Adipocyte (in vitro differentiated cells): ENCODE data around the gene RUVBL2.

Experiments
- DNase-seq: peaks from one replicate; pipeline ENCODE4 v3.0.0-alpha.2; 2015; ENCODE audit warnings: low read depth
- H3K27me3 ChIP-seq: replicated peaks from 2 replicates; pipeline ENCODE4 v1.7.0; 2013; ENCODE audit warnings: mild to moderate bottlenecking, low read length, moderate library complexity; ENCODE audit not compliant: control insufficient read depth, insufficient read depth
- H3K36me3 ChIP-seq: 2 replicates; pipeline ENCODE4 v1.7.0; 2013; ENCODE audit warnings: low read length, mild to moderate bottlenecking, moderate library complexity; ENCODE audit not compliant: control insufficient read depth, insufficient read depth, severe bottlenecking
- H3K4me1 ChIP-seq: 2 replicates; pipeline ENCODE4 v1.7.0; 2013; ENCODE audit warnings: mild to moderate bottlenecking, low read length, moderate library complexity; ENCODE audit not compliant: control insufficient read depth, insufficient read depth
- H3K4me3 ChIP-seq: 2 replicates; pipeline ENCODE4 v1.7.0; 2013; ENCODE audit warnings: mild to moderate bottlenecking, low read length, moderate library complexity
- H3K9ac ChIP-seq: 2 replicates; pipeline ENCODE4 v1.7.0; 2013; ENCODE audit warnings: mild to moderate bottlenecking, low read length, moderate library complexity
- H3K9me3 ChIP-seq: 2 replicates; pipeline ENCODE4 v1.7.0; 2013; ENCODE audit warnings: mild to moderate bottlenecking, low read length, moderate library complexity; ENCODE audit not compliant: control insufficient read depth

The RUVBL2 gene

GRCh38 chr19:48993175-48994034, at the start of gene RUVBL2, which contains the start of gene GYS1:
Gene RUVBL2 (plus strand): TSS chr19:48993887. CDS start chr19:48993912, 25 bp downstream.
Gene GYS1 (minus strand): TSS chr19:48993309. CDS start chr19:48993112, 197 bp downstream.
- Histone ChIP-seq H3K4me1 (peaks cover 34% of the 10 kb centered on the region), H3K9ac (peak within 1 kb of the TSS; percentile 100), H3K27me3 (no peaks in the 10 kb centered on the region), H3K36me3 (peaks cover 6% of the 10 kb centered on the region), H3K4me3 (peak within 1 kb of the TSS; percentile 99), H3K9me3 (no peaks in the 10 kb centered on the region)
- DNase-seq = peak; percentile 100

DNA sequence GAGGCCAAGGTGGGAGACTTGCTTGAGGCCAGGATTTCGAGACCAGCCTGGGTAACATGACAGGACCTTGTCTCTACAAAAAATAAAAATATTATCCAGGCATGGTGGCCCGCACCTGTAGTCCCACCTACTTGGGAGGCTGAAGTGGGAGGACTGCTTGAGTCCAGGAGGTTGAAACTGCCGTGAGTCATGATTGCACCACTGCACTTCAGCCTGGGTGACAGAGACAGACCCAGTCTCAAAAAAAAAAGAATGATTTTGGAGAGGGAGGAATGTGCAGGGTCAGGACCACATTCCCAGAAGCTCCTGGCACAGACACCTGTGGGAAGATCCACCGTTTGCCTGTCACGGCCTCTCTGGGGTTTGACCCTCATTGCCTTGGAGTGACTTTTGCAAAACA, 48.3 kb upstream of the RUVBL2 start:
- H3K4me1 ChIP-seq = no peaks in the 10 kb centered on the region
- no peaks in the 10 kb centered on the region for H3K36me3 ChIP-seq
- peaks cover 9% of the 10 kb centered on the region for H3K9me3 ChIP-seq
- no peak for DNase-seq
- H3K27me3 ChIP-seq = no peaks in the 10 kb centered on the region
- no peak overlapping the region for H3K4me3 ChIP-seq
- H3K9ac ChIP-seq = no peak overlapping the region

DNA sequence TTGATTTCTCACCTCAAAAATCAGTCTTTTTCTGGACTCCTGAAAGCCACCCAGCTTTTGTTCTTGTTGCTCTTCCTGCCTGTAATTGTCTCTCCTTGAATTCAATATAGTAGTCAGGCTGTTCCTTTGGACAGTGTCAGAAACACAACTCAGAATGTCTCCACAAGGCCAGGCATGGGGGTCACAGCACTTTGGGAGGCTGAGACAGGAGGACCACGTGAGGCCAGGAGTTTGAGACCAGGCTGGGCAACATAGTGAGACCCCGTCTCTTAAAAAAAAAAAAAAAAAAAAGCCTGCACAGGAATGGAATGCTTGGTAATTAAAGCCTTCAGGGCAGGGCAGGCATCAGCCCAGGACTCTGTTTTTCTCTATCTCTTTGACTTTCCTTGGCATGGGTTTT, 47.9 kb upstream of the RUVBL2 start:
- Histone ChIP-seq H3K9me3 (peaks cover 7% of the 10 kb centered on the region), H3K36me3 (no peaks in the 10 kb centered on the region), H3K4me1 (no peaks in the 10 kb centered on the region), H3K27me3 (no peaks in the 10 kb centered on the region), H3K9ac (no peak overlapping the region), H3K4me3 (no peak overlapping the region)
- DNase-seq = no peak

GRCh38 chr19:48946463-48947257, 47.0 kb upstream of the RUVBL2 start:
- no peaks in the 10 kb centered on the region for H3K36me3 ChIP-seq
- no peaks in the 10 kb centered on the region for H3K27me3 ChIP-seq
- H3K4me3 ChIP-seq = no peak overlapping the region
- no peaks in the 10 kb centered on the region for H3K4me1 ChIP-seq
- DNase-seq = no peak
- peaks cover 3% of the 10 kb centered on the region for H3K9me3 ChIP-seq
- no peak overlapping the region for H3K9ac ChIP-seq

- H3K4me3 ChIP-seq = no peak overlapping the region
- no peaks in the 10 kb centered on the region for H3K4me1 ChIP-seq
- H3K36me3 ChIP-seq = no peaks in the 10 kb centered on the region
- no peak overlapping the region for H3K9ac ChIP-seq
- H3K9me3 ChIP-seq = peaks cover 3% of the 10 kb centered on the region
- DNase-seq = no peak
- no peaks in the 10 kb centered on the region for H3K27me3 ChIP-seq
These were observed 46.5 kb upstream of the RUVBL2 start for GRCh38 chr19:48947258-48947542.

- no peak for DNase-seq
- Histone ChIP-seq H3K36me3 (no peaks in the 10 kb centered on the region), H3K9ac (no peak overlapping the region), H3K9me3 (peaks cover 3% of the 10 kb centered on the region), H3K4me1 (peaks cover 4% of the 10 kb centered on the region), H3K27me3 (no peaks in the 10 kb centered on the region), H3K4me3 (no peak overlapping the region)
These were observed 43.5 kb upstream of the RUVBL2 start for GRCh38 chr19:48950159-48950558.

- peaks cover under 1% of the 10 kb centered on the region for H3K36me3 ChIP-seq
- peaks cover 3% of the 10 kb centered on the region for H3K9me3 ChIP-seq
- no peak overlapping the region for H3K9ac ChIP-seq
- no peak overlapping the region for H3K4me3 ChIP-seq
- DNase-seq = no peak
- no peaks in the 10 kb centered on the region for H3K27me3 ChIP-seq
- H3K4me1 ChIP-seq = peaks cover 12% of the 10 kb centered on the region
These were observed 42.7 kb upstream of the RUVBL2 start for GRCh38 chr19:48950830-48951519.

DNA sequence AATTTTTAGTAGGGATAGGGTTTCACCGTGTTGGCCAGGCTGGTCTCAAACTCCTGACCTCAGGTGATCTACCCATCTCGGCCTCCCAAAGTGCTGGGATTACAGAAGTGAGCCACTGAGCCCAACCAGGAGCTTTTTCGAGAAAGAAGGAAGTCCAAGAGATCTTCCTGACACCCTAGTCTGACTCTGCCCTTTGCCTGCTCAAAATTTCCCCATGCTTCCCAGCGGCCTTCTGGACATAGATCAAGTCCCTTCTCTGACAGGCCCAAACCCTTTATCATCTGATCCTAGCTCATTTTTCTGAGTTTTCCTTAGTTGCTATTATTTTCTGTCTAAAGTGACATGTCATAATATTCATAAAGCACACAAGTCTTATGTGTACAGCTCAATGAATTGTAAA, 40.5 kb upstream of the RUVBL2 start:
- peaks cover 17% of the 10 kb centered on the region for H3K4me1 ChIP-seq
- no peaks in the 10 kb centered on the region for H3K27me3 ChIP-seq
- H3K9ac ChIP-seq = no peak overlapping the region
- H3K9me3 ChIP-seq = no peaks in the 10 kb centered on the region
- no peak for DNase-seq
- no peak overlapping the region for H3K4me3 ChIP-seq
- peaks cover 5% of the 10 kb centered on the region for H3K36me3 ChIP-seq

GRCh38 chr19:48953990-48954594, 39.6 kb upstream of the RUVBL2 start:
- Histone ChIP-seq H3K36me3 (peaks cover 5% of the 10 kb centered on the region), H3K4me1 (peaks cover 17% of the 10 kb centered on the region), H3K9me3 (no peaks in the 10 kb centered on the region), H3K4me3 (peak overlapping the region; percentile 98), H3K9ac (peak overlapping the region; percentile 100), H3K27me3 (no peaks in the 10 kb centered on the region)
- no peak for DNase-seq

GRCh38 chr19:48954595-48955307, 38.9 kb upstream of the RUVBL2 start, which contains the start of gene BAX:
Gene BAX (plus strand): TSS chr19:48954875. CDS start chr19:48954929, 54 bp downstream.
- DNase-seq = peak; percentile 97
- H3K4me1 ChIP-seq = peaks cover 17% of the 10 kb centered on the region
- H3K27me3 ChIP-seq = no peaks in the 10 kb centered on the region
- peaks cover 5% of the 10 kb centered on the region for H3K36me3 ChIP-seq
- no peaks in the 10 kb centered on the region for H3K9me3 ChIP-seq
- peak within 1 kb of the TSS; percentile 98 for H3K4me3 ChIP-seq
- peak within 1 kb of the TSS; percentile 100 for H3K9ac ChIP-seq
